Panc1 (cell line): ENCODE measurements around the gene SDR39U1.

Experiments
- POLR2AphosphoS5 ChIP-seq: IDR thresholded peaks from 2 replicates; pipeline ENCODE4 v1.6.1; 2012; ENCODE audit warnings: mild to moderate bottlenecking, low read depth, low read length, moderate library complexity
- SIN3A ChIP-seq: IDR thresholded peaks from 2 replicates; pipeline ENCODE4 v1.6.1; 2012; ENCODE audit warnings: low read depth, mild to moderate bottlenecking, low read length, moderate library complexity, borderline replicate concordance; ENCODE audit not compliant: insufficient read depth
- TCF7L2 ChIP-seq: IDR thresholded peaks from 2 replicates; pipeline ENCODE4 v1.6.1; 2011; ENCODE audit warnings: mild to moderate bottlenecking, low read depth, low read length, inconsistent platforms
- TF ChIP-seq, protein P1 (sequence below): fragments of 450-650 bp; IDR thresholded peaks from 2 replicates; pipeline ENCODE4 v1.5.1; 2017; ENCODE audit warnings: mild to moderate bottlenecking

DNA sequence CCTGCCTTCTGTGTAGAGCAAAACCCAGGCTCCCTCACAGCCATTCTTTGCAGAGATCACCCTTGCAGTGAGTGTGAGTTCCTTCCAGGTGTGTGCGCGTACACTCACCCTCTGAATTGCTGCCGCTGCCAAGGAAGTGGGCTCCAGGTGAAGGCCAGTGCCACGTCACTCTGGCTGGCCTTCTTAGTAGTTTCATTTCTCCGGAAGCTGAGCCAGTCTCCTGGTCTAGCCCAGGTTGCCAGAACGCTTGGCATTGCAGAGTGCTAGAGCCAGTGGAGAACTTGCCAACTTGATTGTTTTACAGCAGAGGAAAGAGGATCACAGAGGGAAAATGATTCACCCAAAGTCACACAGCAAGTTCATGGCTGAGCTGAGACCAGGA, 24.1 kb downstream of the SDR39U1 start:
- TF ChIP-seq, protein P1, sequence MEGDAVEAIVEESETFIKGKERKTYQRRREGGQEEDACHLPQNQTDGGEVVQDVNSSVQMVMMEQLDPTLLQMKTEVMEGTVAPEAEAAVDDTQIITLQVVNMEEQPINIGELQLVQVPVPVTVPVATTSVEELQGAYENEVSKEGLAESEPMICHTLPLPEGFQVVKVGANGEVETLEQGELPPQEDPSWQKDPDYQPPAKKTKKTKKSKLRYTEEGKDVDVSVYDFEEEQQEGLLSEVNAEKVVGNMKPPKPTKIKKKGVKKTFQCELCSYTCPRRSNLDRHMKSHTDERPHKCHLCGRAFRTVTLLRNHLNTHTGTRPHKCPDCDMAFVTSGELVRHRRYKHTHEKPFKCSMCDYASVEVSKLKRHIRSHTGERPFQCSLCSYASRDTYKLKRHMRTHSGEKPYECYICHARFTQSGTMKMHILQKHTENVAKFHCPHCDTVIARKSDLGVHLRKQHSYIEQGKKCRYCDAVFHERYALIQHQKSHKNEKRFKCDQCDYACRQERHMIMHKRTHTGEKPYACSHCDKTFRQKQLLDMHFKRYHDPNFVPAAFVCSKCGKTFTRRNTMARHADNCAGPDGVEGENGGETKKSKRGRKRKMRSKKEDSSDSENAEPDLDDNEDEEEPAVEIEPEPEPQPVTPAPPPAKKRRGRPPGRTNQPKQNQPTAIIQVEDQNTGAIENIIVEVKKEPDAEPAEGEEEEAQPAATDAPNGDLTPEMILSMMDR: no peak
- TF ChIP-seq TCF7L2: no peak
- no peak for TF ChIP-seq POLR2AphosphoS5
- no peak for TF ChIP-seq SIN3A
